Measurements from ENCODE around the gene CYBRD1.

DNA sequence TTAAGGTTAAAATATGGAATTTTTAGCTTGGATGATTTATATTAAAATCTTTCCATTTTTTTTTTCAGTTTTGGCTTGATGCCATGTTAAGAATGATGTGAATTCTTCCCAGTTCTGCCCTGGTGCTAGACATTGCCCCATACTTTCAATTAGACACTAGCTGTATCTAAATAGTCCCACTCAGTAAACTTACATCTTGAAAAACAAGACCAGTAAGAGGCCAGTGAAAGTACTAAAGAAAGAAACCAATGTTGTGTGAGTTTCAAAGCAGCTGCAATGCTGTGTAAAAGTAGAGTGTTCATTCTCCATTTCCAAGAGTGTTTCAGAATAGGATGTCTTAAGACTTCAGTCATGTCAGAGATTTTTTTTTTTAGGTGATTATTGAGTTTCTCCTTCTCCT, 40.0 kb upstream of the CYBRD1 start:
- TF ChIP-seq, protein P1, sequence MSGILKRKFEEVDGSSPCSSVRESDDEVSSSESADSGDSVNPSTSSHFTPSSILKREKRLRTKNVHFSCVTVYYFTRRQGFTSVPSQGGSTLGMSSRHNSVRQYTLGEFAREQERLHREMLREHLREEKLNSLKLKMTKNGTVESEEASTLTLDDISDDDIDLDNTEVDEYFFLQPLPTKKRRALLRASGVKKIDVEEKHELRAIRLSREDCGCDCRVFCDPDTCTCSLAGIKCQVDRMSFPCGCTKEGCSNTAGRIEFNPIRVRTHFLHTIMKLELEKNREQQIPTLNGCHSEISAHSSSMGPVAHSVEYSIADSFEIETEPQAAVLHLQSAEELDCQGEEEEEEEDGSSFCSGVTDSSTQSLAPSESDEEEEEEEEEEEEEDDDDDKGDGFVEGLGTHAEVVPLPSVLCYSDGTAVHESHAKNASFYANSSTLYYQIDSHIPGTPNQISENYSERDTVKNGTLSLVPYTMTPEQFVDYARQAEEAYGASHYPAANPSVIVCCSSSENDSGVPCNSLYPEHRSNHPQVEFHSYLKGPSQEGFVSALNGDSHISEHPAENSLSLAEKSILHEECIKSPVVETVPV (CRISPR knock-in tag; IDR thresholded peaks at IDR 0.05) = no peak
- TF ChIP-seq, protein P2, sequence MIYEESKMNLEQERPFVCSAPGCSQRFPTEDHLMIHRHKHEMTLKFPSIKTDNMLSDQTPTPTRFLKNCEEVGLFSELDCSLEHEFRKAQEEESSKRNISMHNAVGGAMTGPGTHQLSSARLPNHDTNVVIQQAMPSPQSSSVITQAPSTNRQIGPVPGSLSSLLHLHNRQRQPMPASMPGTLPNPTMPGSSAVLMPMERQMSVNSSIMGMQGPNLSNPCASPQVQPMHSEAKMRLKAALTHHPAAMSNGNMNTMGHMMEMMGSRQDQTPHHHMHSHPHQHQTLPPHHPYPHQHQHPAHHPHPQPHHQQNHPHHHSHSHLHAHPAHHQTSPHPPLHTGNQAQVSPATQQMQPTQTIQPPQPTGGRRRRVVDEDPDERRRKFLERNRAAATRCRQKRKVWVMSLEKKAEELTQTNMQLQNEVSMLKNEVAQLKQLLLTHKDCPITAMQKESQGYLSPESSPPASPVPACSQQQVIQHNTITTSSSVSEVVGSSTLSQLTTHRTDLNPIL (CRISPR knock-in tag; IDR thresholded peaks at IDR 0.05; ENCODE audit: low read depth) = no peak
- no peak for TF ChIP-seq TOX (CRISPR knock-in tag; IDR thresholded peaks at IDR 0.05; ENCODE audit: borderline replicate concordance)
- TF ChIP-seq OSR1 (CRISPR knock-in tag; IDR thresholded peaks at IDR 0.05) = no peak
- no peak for TF ChIP-seq RARB (CRISPR knock-in tag; IDR thresholded peaks at IDR 0.05)
- TF ChIP-seq, protein P3, sequence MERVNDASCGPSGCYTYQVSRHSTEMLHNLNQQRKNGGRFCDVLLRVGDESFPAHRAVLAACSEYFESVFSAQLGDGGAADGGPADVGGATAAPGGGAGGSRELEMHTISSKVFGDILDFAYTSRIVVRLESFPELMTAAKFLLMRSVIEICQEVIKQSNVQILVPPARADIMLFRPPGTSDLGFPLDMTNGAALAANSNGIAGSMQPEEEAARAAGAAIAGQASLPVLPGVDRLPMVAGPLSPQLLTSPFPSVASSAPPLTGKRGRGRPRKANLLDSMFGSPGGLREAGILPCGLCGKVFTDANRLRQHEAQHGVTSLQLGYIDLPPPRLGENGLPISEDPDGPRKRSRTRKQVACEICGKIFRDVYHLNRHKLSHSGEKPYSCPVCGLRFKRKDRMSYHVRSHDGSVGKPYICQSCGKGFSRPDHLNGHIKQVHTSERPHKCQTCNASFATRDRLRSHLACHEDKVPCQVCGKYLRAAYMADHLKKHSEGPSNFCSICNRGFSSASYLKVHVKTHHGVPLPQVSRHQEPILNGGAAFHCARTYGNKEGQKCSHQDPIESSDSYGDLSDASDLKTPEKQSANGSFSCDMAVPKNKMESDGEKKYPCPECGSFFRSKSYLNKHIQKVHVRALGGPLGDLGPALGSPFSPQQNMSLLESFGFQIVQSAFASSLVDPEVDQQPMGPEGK (CRISPR knock-in tag; IDR thresholded peaks at IDR 0.05; ENCODE audit: borderline replicate concordance) = no peak
- no peak for TF ChIP-seq ZNF8 (CRISPR knock-in tag; IDR thresholded peaks at IDR 0.05)
- TF ChIP-seq ZNF70 (CRISPR knock-in tag; IDR thresholded peaks at IDR 0.05) = no peak
- no peak for TF ChIP-seq PPARA (CRISPR knock-in tag; IDR thresholded peaks at IDR 0.05; ENCODE audit: borderline replicate concordance)
- no peak for TF ChIP-seq BACH2 (CRISPR knock-in tag; IDR thresholded peaks at IDR 0.05; ENCODE audit: borderline replicate concordance)
- no peak for TF ChIP-seq TCF4 (CRISPR knock-in tag; IDR thresholded peaks at IDR 0.05; ENCODE audit: borderline replicate concordance)
- TF ChIP-seq SNAI2 (CRISPR knock-in tag; IDR thresholded peaks at IDR 0.05) = no peak
- TF ChIP-seq ZFP30 (CRISPR knock-in tag; IDR thresholded peaks at IDR 0.05) = no peak
- no peak for TF ChIP-seq ARNTL (CRISPR knock-in tag; IDR thresholded peaks at IDR 0.05; ENCODE audit: borderline replicate concordance, low read depth)

Data from SK-N-SH treated with all-trans-retinoic acid at 6 μM for 48 hours (cell line).